HepG2 (cell line): ENCODE measurements around the gene CD86. TPM values are rescaled to one million over a fixed set of nuclear protein-coding genes. Genes with fewer than 3 reads are reported as not detected.

Source experiments
- ATAC-seq: fragments of 200-7000 bp; cut with Tn5 transposase; 3 replicates; pipeline ENCODE4 v1.9.1; 2020; ENCODE audit warnings: mild to moderate bottlenecking, moderate library complexity
- BruUV-seq: library from RNA; stranded (reverse); fragments of 400-500 nt; replicated peaks from 2 replicates; lab custom pipeline; 2021; lab: Mats Ljungman, UMichigan
- CTCF ChIA-PET: fragments of 300-600 bp; formaldehyde crosslinking; extraction: SDS; loops from one replicate; lab custom pipeline; 2021; ENCODE audit warnings: low total read pairs, inconsistent platforms, low intra/inter-chr PET ratio; lab: Yijun Ruan, JAX
- POLR2A ChIA-PET: fragments of 350-600 bp; sonication (Branson Sonifier 250); formaldehyde crosslinking; loops from one replicate; lab custom pipeline; 2020; ENCODE audit warnings: antibody characterized with exemption, inconsistent platforms; lab: Yijun Ruan, JAX
- DNase-seq: peaks from one replicate; pipeline ENCODE4 v3.0.0-alpha.2; 2015; ENCODE audit warnings: low spot score
- FAIRE-seq: peaks from 3 replicates; lab custom pipeline; 2011; peaks lifted over from hg19 to GRCh38; lab: Jason Lieb, UNC
- H2AFZ ChIP-seq: one replicate; pipeline ENCODE4 v1.6.1; 2011; ENCODE audit warnings: low read length, inconsistent platforms
- H3K27ac ChIP-seq: fragments of 300-600 bp; 3 replicates; pipeline ENCODE4 v1.8.0; 2011; ENCODE audit warnings: mixed run types, mild to moderate bottlenecking, mixed read lengths, low read length, inconsistent platforms; ENCODE audit not compliant: insufficient read depth; ENCODE audit errors: extremely low read length
- H3K27me3 ChIP-seq, 2 experiments: fragments of 200-600 bp in 1 of 2; 2 replicates in 1 of 2; 3 replicates in 1 of 2; pipeline versions ENCODE4 v1.6.0 to v1.8.0; 2011; ENCODE audit warnings: low read length in 2 of 2, mild to moderate bottlenecking in 2 of 2, moderate library complexity in 2 of 2, inconsistent platforms in 1 of 2; ENCODE audit not compliant: insufficient read depth in 2 of 2, control insufficient read depth in 1 of 2
- H3K36me3 ChIP-seq, 2 experiments: fragments of 200-600 bp in 1 of 2; replicated peaks in 1 of 2; 2 replicates in 1 of 2; 3 replicates in 1 of 2; pipeline versions ENCODE4 v1.5.1 to v1.8.0; 2011; ENCODE audit warnings: low read length in 2 of 2, inconsistent platforms in 1 of 2; ENCODE audit not compliant: insufficient read depth in 2 of 2, control insufficient read depth in 1 of 2
- H3K4me1 ChIP-seq: 2 replicates; pipeline ENCODE4 v1.5.1; 2012; ENCODE audit warnings: low read length, inconsistent platforms; ENCODE audit not compliant: insufficient read depth
- H3K4me2 ChIP-seq: 2 replicates; pipeline ENCODE4 v1.6.0; 2011; ENCODE audit warnings: low read depth, low read length, inconsistent platforms
- H3K4me3 ChIP-seq, 3 experiments: fragments of 200-600 bp in 1 of 3; sonication (generic), shearing (Covaris generic) in 1 of 3; replicated peaks in 1 of 3; 2 replicates each; pipeline ENCODE4 v1.5.1; 2011 to 2016; ENCODE audit warnings: low read length in 3 of 3, inconsistent platforms in 2 of 3, low read depth in 2 of 3, mild to moderate bottlenecking in 2 of 3, control low read depth in 1 of 3, mixed read lengths in 1 of 3; ENCODE audit not compliant: insufficient read depth in 1 of 3
- H3K79me2 ChIP-seq: one replicate; pipeline ENCODE4 v1.6.1; 2011; ENCODE audit warnings: low read length, inconsistent platforms; ENCODE audit not compliant: insufficient read depth
- H3K9ac ChIP-seq: 2 replicates; pipeline ENCODE4 v1.6.0; 2011; ENCODE audit warnings: mild to moderate bottlenecking, low read depth, low read length, inconsistent platforms; ENCODE audit not compliant: insufficient read depth
- H3K9me3 ChIP-seq: 2 replicates; pipeline ENCODE4 v1.5.1; 2012; ENCODE audit warnings: mild to moderate bottlenecking, low read length
- H4K20me1 ChIP-seq: 2 replicates; pipeline ENCODE4 v1.6.0; 2011; ENCODE audit warnings: inconsistent platforms, mild to moderate bottlenecking, low read length, moderate library complexity; ENCODE audit not compliant: insufficient read depth
- BATF2 ChIP-seq: sonication (generic); formaldehyde crosslinking; IDR thresholded peaks from 2 replicates; pipeline ENCODE4 v1.8.0; 2022; ENCODE audit warnings: mild to moderate bottlenecking, missing genetic modification reagents, moderate library complexity
- DBP ChIP-seq: sonication (generic); formaldehyde crosslinking; IDR thresholded peaks from 2 replicates; pipeline ENCODE4 v1.4.0; 2020; ENCODE audit warnings: missing genetic modification reagents; ENCODE audit errors: not compliant biosample characterization
- GMEB2 ChIP-seq: IDR thresholded peaks from 2 replicates; pipeline ENCODE4 v1.6.1; 2016; ENCODE audit warnings: missing biosample characterization, missing genetic modification reagents, low read depth
- GZF1 ChIP-seq: sonication (generic); formaldehyde crosslinking; IDR thresholded peaks from 2 replicates; pipeline ENCODE4 v1.5.1; 2020; ENCODE audit warnings: mild to moderate bottlenecking, missing genetic modification reagents
- SALL2 ChIP-seq: sonication (generic); formaldehyde crosslinking; IDR thresholded peaks from 2 replicates; pipeline ENCODE4 v1.8.1; 2023; ENCODE audit warnings: mild to moderate bottlenecking, missing genetic modification reagents, inconsistent platforms
- ZBTB25 ChIP-seq: IDR thresholded peaks from 2 replicates; pipeline ENCODE4 v1.6.1; 2018; ENCODE audit warnings: missing genetic modification reagents
- ZNF407 ChIP-seq: sonication (generic); formaldehyde crosslinking; IDR thresholded peaks from one replicate; pipeline ENCODE4 v1.5.1; 2020; ENCODE audit warnings: mild to moderate bottlenecking, missing genetic modification reagents; ENCODE audit errors: not compliant biosample characterization
- WGBS: methylation state at CpG from one replicate; pipeline ENCODE4 v1.1.6; 2017; ENCODE audit warnings: low lambda C conversion rate; 5-methylcytosine and 5-hydroxymethylcytosine counted together
- in situ Hi-C: cut with HindIII; loops from 2 replicates; pipeline ENCODE4 v1.10.0; 2017; ENCODE audit warnings: low pct_unique_long_range_greater_than_20kb; ENCODE audit not compliant: extremely low pct_ligation_motif_present
- intact Hi-C: fragments of 100-400 bp; cut with micrococcal nuclease; formaldehyde crosslinking; loops from one replicate; pipeline ENCODE4 v1.10.0; 2022; ENCODE audit not compliant: unreplicated experiment
- polyA plus RNA-seq, 8 experiments: library from polyadenylated mRNA; depleted of rRNA in 3 of 8; stranded (reverse) in 7 of 8; unstranded in 1 of 8; fragments of >200 nt; fragmentation: Illumina TruSeq in 4 of 8; extraction: Trizol in 4 of 8; gene quantifications; 2 replicates each; pipeline versions ENCODE4 v1.2.1 to v1.2.3, GENCODE V29; 2011 to 2016; ENCODE audit warnings: low read depth in 4 of 8, missing spikeins in 1 of 8, mixed read lengths in 1 of 8; ENCODE audit not compliant: insufficient read depth in 1 of 8
- total RNA-seq, 5 experiments: library from RNA; depleted of rRNA; stranded (reverse); fragments of >200 nt; fragmentation: Illumina TruSeq; extraction: Trizol; gene quantifications; 2 replicates each; pipeline ENCODE4 v1.2.3, GENCODE V29; 2016; ENCODE audit warnings: low read depth in 1 of 5

The CD86 gene
- total and polyA plus RNA-seq, 2 of the 13 experiments (the other 11 are each of a cell fraction or from before 2014, with no cell fraction given) = not detected

- Histone ChIP-seq H3K9me3 (no peaks in the 10 kb centered on the region), H3K27ac (no peak overlapping the region), H3K4me1 (no peaks in the 10 kb centered on the region), H3K4me2 (no peak overlapping the region), H3K4me3 (no peak overlapping the region), H3K79me2 (no peaks in the 10 kb centered on the region), H3K9ac (no peak overlapping the region), H3K27me3 (no peaks in the 10 kb centered on the region; a peak in 1 of 5 replicates), H3K36me3 (no peaks in the 10 kb centered on the region), H2AFZ (no peak overlapping the region), H4K20me1 (no peaks in the 10 kb centered on the region)
- CTCF ChIA-PET = no interaction called here
- WGBS = 2% methylated on average over 2 of the region's 2 CpGs
- no peak for TF ChIP-seq DBP (CRISPR knock-in tag)
- no peak for TF ChIP-seq GZF1
- TF ChIP-seq BATF2 (CRISPR knock-in tag) = no peak
- no peak for TF ChIP-seq ZBTB25 (CRISPR knock-in tag)
- no peak for TF ChIP-seq GMEB2 (CRISPR knock-in tag)
- no peak for TF ChIP-seq SALL2 (CRISPR knock-in tag)
- TF ChIP-seq ZNF407 (CRISPR knock-in tag) = no peak
- no TSS peak for BruUV-seq
- no peak for ATAC-seq
- FAIRE-seq = no peak
- in situ Hi-C loops (no loop called here), intact Hi-C loops (no loop called here)
- DNase-seq = no peak
- POLR2A ChIA-PET = no interaction called here
These were observed 30.4 kb upstream of the CD86 start for GRCh38 chr3:122024800-122025199.
